ENCODE data around the gene CCZ1. TPM values are rescaled to one million over a fixed set of nuclear protein-coding genes. Genes with fewer than 3 reads are reported as not detected.
"Not testable (repeated sequence)": the region's sequence is repeated elsewhere in the genome, so short reads cannot be mapped to it uniquely, and the experiment has no call there.

The CCZ1 gene
- 68.5 and 73.6 TPM in 2 replicates for total RNA-seq (2014; rRNA removed; shearing (Covaris generic))

DNA sequence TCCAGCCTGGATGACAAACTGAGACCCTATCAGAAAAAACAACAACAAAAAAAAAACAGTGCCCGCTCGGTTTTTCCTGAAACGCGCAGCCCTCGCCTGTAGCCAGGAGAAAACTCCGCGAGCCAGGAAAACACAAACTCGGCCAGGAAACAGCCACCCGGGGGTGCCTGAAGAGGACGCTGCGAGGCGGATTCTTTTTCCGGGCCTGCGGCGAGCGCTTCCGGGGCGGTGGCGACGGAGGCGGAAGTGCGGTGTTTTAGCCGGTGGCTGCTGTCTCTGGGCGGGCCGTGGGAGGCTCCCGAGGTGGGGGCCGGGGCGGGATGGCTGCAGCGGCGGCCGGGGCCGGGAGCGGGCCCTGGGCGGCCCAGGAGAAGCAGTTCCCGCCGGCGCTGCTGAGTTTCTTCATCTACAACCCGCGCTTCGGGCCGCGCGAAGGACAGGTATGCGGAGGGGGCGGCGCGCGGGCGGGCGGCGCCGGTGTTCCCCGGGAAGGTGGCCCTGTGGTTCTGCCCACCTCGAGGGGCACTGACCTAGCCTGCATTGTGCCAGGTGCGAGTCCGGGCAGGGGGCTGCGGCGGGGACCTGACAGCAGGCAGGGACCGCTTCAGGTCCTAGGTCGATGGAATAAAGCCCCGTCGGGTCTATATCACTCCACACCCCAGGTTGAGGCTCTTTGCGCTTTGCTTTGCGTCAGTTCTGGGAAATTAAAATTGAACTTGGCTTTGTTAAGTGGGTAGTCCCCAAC, at the start of gene CCZ1:
Gene CCZ1 (plus strand): TSS at position 254 of the 745 bp plus-strand sequence. CDS start 67 bp downstream, at position 321.
- H3K36me3 ChIP-seq; H3K27ac ChIP-seq; H3K4me1 ChIP-seq; H3K27me3 ChIP-seq; H3K9me3 ChIP-seq (replicated peaks): not testable (repeated sequence)
- peak within 1 kb of the TSS; percentile 55 for H3K4me3 ChIP-seq
- DNase-seq = peak; percentile 74 to 75

DNA sequence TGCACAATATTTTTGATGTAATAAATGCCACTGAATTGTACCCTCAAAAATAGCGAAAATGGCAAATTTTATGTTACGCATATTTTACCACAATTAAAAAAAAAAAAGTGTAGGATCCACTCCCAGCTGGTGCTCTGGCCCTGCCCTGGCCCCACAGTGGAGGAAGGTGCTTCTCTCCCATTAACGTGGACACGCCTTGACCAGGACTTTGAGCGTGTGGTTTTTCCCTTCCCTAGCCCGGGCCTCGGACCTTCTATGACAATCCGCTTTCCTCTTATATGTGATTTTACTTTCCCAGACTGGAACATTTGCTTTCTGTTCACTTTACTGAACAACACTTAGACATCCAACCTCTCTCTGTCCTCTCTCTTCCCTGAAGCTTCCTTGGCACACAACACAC, 47.6 kb upstream of the CCZ1 start:
- Histone ChIP-seq H3K27ac (no peak overlapping the region), H3K36me3 (no peaks in the 10 kb centered on the region), H3K9me3 (replicated peaks) (no peaks in the 10 kb centered on the region), H3K4me1 (no peaks in the 10 kb centered on the region), H3K27me3 (0 out of 2 replicates have a peak, but pooled peaks cover 3% of the 10 kb centered on the region), H3K4me3 (no peak overlapping the region)
- DNase-seq = no peak

DNA sequence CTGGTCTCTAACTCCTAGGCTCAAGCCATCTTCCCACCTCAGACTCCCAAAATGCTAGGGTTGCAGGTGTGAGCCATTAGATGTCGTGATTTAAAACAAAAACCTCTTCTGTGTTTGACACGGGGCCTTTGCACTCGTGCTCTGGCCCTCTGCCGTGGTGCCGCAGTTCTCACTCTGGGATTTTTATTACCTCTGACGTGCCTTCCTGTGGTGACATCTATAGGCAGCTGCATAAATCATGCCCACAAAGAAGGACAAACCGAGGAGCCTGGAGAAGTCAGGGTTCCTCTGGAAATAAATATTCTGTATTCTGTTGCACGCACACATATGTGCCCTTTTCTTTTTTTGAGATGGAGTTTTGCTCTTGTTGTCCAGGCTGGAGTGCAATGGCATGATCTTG, 43.8 kb upstream of the CCZ1 start:
- DNase-seq = peak; percentile 26 to 62

DNA sequence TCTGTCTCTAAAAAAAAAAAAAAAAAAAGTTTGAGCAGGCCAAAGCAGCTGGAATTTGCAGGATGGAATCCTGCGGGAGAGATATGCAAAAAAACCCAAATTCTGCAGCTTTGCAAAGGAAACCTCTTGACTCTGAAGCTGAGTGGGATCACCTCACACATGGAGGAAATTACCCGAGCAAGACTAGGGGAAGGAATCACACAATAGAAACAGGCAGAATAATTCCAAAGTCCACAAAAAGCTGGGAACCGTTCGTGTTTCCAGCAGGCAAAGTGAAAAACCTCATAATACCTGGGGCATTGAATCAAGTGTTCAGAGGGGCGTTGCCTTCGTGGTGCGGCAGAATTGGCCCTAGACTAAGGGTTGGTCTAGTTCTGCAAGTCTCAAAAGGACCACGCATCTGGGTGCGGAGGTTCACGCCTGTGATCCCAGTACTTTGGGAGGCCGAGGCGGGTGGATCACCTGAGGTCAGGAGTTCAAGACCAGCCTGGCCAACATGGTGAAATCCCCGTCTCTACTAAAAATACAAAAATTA, 41.4 kb upstream of the CCZ1 start:
- H3K27me3 ChIP-seq; DNase-seq; H3K9me3 ChIP-seq (replicated peaks): not testable (repeated sequence)

More for the DNA sequence above, 43.8 kb upstream of the CCZ1 start:
- Histone ChIP-seq H3K4me1 (no peaks in the 10 kb centered on the region), H3K27me3 (0 out of 2 replicates have a peak, but pooled peaks cover 3% of the 10 kb centered on the region), H3K36me3 (no peaks in the 10 kb centered on the region), H3K9me3 (replicated peaks) (no peaks in the 10 kb centered on the region), H3K4me3 (no peak overlapping the region), H3K27ac (no peak overlapping the region)

DNA sequence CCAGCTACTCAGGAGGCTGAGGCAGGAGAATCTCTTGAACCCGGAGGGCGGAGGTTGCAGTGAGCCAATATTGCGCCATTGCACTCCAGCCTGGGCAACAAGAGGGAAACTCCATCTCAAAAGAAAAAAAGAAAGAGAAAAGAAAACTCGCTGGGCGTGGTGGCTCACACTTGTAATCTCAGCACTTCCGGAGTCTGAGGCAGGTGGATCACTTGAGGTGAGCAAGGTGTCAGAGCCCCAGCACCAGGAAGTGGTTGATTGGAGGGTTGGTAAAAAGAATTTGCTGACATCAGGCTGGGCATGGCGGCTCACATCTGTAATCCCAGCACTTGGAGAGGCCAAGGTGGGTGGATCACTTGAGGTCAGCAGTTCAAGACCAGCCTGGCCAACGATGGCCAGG, 40.0 kb upstream of the CCZ1 start:
- H3K9me3 ChIP-seq (replicated peaks); H3K27me3 ChIP-seq; H3K36me3 ChIP-seq; DNase-seq; H3K4me1 ChIP-seq; H3K27ac ChIP-seq; H3K4me3 ChIP-seq: not testable (repeated sequence)

More for the DNA sequence above, 41.4 kb upstream of the CCZ1 start:
- not testable (repeated sequence) for H3K4me3 ChIP-seq, H3K4me1 ChIP-seq, H3K27ac ChIP-seq, H3K36me3 ChIP-seq

DNA sequence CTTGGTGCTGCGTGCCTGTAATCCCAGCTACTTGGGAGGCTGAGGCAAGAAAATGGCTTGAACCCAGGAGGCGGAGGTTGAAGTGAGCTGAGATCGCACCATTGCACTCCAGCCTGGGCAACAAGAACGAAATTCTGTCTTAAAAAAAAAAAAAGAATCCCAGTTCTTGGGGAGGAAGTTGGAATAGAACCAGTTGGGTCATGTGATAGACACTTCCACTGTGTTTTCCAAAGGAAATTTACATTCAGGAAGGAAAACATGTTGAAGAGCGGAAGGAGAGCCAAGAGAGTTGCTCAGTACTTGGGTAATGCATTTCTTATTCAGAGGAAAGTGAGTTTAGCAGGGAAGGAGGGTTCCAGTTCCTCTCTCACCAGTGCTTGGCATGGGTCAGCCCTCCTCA, 37.3 kb upstream of the CCZ1 start:
- not testable (repeated sequence) for H3K4me1 ChIP-seq; H3K27ac ChIP-seq; H3K9me3 ChIP-seq (replicated peaks); H3K27me3 ChIP-seq; H3K36me3 ChIP-seq; H3K4me3 ChIP-seq; DNase-seq

DNA sequence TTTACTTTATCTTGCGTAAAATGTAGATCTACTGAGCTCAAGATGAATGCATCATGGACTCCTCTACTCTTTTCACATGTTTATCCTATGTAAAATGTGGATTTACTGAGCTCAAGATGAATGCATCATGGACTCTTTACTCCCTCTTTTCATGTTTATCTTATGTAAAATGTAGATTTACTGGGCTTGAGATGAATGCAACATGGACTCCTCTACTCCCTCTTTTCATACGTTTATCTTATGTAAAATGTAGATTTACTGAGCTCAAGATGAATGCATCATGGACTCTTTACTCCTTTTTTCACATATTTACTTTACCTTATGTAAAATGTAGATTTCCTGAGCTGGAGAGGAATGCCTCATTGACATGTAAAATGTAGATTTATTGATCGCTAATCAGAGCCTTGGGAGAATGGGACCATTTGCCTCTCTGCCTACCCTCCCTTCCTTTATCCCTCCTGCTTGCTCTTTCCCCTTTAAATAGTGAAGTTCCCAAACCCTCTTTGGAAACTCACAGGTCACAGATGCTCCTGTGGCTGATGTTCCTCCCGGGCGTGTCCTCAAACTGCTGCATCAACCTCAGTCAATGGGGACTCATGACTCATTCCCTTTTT, 35.7 kb upstream of the CCZ1 start:
- not testable (repeated sequence) for H3K27ac ChIP-seq; DNase-seq; H3K4me3 ChIP-seq; H3K27me3 ChIP-seq; H3K4me1 ChIP-seq; H3K9me3 ChIP-seq (replicated peaks); H3K36me3 ChIP-seq

DNA sequence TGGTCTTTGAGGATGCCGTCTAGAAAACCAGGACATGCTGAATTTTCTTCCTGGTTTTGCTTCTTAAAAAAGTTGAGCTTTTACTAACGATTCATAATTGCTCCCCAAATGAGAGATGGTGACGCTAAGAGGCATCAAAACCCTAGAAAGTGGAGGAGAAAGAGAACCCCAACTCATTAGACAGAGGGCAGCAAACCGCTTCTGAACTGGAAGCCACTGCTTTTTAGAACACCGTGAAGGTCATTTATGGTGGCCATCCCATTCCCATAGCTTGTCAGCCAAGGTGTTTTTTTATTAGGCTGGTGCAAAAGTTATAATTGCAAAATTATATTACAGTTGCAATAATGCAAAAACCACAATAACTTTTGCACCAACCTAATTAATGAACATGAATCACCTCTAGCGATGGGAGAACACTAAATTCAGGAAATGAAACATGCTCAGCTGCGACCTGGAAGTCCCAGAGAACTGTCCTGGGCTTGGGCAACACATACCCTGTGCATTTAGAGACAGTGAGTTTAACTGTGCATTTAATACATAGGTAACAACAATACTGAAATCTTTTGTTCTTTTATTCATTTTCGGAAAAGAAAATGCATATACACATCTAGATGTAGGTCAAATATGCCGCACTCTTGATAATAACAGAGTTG, 33.1 kb upstream of the CCZ1 start:
- not testable (repeated sequence) for H3K36me3 ChIP-seq

DNA sequence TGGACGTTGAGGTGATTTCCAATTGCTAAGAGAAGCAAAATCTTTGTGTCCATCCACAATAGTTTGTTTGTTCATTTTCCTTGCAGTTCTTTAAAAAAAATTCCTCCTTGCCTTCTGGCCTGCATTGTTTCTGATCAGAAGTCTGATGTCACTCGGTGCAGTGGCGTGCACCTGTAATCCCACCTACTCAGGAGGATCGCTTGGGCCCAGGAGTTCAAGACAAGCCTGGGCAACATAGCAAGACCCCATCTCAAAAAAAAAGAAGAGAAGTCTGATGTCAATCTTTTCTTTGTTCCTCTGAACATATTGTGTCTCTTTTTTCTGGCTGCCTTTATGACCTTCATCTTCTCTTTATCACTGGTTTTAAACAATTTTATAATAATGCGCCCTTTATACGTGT, 31.5 kb upstream of the CCZ1 start:
- Histone ChIP-seq H3K27ac (no peak overlapping the region), H3K36me3 (no peaks in the 10 kb centered on the region), H3K9me3 (replicated peaks) (no peaks in the 10 kb centered on the region), H3K4me3 (no peak overlapping the region), H3K27me3 (no peaks in the 10 kb centered on the region), H3K4me1 (no peaks in the 10 kb centered on the region)
- no peak for DNase-seq

More for the DNA sequence above, 33.1 kb upstream of the CCZ1 start:
- H3K4me1 ChIP-seq; H3K9me3 ChIP-seq (replicated peaks); H3K27me3 ChIP-seq; DNase-seq; H3K4me3 ChIP-seq; H3K27ac ChIP-seq: not testable (repeated sequence)

DNA sequence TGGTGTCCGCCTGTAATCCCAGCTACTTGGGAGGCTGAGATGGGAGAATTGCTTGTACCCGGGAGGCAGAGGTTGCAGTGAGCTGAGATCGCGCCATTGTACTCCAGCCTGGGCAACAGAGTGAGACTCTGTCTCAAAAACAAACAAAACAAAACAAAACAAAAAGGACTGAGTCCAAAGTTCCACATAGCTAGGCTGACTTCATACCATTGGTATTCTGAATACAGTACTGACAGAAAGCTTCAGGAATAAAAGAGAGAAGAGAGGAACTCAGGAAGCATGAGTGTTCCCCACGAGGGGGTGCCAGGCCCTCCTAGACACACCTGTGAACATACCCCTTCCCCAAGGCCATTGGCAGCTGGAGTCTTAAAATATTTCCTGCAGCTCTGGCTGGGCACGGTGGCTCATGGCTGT, 29.6 kb upstream of the CCZ1 start:
- DNase-seq; H3K27ac ChIP-seq; H3K4me3 ChIP-seq; H3K4me1 ChIP-seq; H3K27me3 ChIP-seq; H3K9me3 ChIP-seq (replicated peaks); H3K36me3 ChIP-seq: not testable (repeated sequence)

DNA sequence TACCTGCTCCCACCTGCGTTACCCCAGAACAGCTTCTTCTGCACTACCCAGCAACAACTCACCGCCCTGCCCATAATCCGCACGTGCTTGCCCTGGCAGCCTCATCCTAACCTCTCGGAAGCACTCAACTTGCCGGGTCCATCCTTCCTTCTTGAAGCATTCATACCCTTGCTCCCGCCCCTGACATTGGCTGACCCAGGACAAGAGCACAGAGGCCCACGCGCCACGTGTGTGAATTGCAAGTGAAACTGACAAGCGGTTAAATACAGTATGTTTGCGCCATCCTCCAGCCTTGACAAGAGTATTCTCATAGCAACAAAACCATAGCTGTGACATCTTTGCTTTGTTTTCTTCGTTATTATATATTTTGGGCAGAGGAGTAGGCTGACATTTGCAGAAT, 28.8 kb upstream of the CCZ1 start:
- no peak overlapping the region for H3K4me3 ChIP-seq
- H3K9me3 ChIP-seq (replicated peaks) = no peaks in the 10 kb centered on the region
- no peaks in the 10 kb centered on the region for H3K4me1 ChIP-seq
- H3K27ac ChIP-seq = no peak overlapping the region
- no peaks in the 10 kb centered on the region for H3K27me3 ChIP-seq
- DNase-seq = no peak
- no peaks in the 10 kb centered on the region for H3K36me3 ChIP-seq

DNA sequence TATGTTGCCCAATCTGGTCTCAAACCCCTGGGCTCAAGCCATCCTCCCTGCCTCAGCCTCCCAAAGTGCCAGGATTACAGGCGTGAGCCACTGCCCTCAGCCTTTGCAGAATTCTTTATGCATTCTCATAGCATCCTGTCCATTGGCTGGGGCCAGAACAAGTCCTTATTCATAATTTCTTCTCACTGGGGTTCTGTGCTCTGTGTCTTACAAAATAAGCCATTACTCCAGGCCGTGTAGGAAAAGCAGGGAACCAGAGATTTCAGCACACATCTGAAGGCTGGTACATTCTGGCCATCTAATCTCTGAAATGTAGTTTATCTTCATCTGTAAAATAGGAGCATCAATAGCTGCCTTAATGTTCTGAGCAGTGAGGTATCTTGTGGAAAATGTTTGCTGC, 28.2 kb upstream of the CCZ1 start:
- no peaks in the 10 kb centered on the region for H3K36me3 ChIP-seq
- no peak overlapping the region for H3K4me3 ChIP-seq
- no peaks in the 10 kb centered on the region for H3K9me3 ChIP-seq (replicated peaks)
- DNase-seq = no peak
- H3K4me1 ChIP-seq = no peaks in the 10 kb centered on the region
- H3K27ac ChIP-seq = no peak overlapping the region
- no peaks in the 10 kb centered on the region for H3K27me3 ChIP-seq

DNA sequence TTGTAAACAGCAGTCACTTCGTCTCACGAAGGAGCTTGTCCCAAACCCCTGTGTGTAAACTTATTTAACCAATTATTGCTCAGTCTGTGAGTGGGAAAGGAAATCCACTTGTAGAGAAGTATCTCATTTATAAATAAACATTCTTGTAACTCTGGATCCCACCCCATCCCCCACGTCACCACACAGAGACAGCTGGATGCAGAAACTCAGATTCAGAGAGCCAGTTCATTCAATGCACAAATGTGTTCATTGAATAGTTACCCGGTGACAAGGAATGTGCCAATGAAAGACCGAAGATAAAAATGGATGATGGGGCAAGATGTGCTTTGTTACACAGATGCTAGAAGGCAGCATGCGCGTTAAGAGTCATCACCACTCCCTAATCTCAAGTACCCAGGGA, 26.2 kb upstream of the CCZ1 start:
- no peak overlapping the region for H3K27ac ChIP-seq
- H3K27me3 ChIP-seq = no peaks in the 10 kb centered on the region
- peak; percentile 33 to 54 for DNase-seq
- H3K9me3 ChIP-seq (replicated peaks) = no peaks in the 10 kb centered on the region
- H3K4me1 ChIP-seq = no peaks in the 10 kb centered on the region
- H3K4me3 ChIP-seq = peak overlapping the region; percentile 27
- no peaks in the 10 kb centered on the region for H3K36me3 ChIP-seq

DNA sequence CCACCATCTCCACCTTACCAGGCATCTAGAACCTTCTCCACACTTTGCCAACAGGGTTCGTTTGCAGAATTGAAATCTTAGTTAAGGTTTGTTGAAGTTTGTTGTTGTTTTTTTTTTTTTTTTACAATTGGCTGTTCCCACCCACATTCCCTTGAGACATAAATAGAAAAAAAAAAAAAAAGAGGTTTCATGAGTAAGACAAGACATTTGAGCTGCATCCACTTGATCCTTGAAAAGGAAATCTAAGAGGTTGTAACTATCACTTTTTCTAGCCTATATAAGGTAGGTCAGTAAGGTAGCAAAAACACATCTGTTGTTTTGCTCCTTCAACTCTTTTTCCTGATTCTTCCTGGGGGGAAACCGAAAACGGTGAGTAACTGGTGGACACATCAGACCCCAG, 18.9 kb upstream of the CCZ1 start:
- H3K27me3 ChIP-seq; H3K4me3 ChIP-seq; H3K27ac ChIP-seq; DNase-seq; H3K36me3 ChIP-seq; H3K4me1 ChIP-seq; H3K9me3 ChIP-seq (replicated peaks): not testable (repeated sequence)

DNA sequence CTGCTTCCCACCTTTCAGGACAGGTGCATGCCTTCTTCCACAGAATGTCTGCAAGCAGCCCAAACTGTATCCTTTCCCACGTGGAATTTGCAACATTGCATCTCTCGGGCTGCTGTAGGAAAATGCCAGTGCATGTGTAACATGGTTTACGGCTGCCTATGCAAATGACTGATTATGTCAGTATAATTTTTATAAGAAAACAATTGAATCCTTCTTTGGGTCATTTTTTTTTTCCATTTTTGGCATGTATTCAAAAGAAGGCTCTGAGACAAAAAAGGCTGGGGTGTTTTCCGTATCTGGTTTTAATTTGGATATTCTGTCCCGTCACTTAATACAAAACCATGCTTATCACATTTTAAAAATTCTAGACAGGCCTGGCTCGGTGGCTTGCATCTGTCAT, 18.4 kb upstream of the CCZ1 start:
- DNase-seq; H3K4me3 ChIP-seq; H3K36me3 ChIP-seq; H3K9me3 ChIP-seq (replicated peaks); H3K27ac ChIP-seq; H3K27me3 ChIP-seq; H3K4me1 ChIP-seq: not testable (repeated sequence)
